Adrenal gland (tissue), 5 donors: Measurements from ENCODE around the gene SLC25A22.

Source experiments
- CTCF ChIP-seq, 6 experiments: fragments of 450-650 bp in 4 of 6; fragments of 200-600 bp in 2 of 6; sonication (generic) in 1 of 6; IDR thresholded peaks; 1 replicate in 5 of 6; 2 replicates in 1 of 6; pipeline versions ENCODE4 v1.5.1 to v1.8.0; 2016 to 2021; ENCODE audit warnings: antibody characterized with exemption in 6 of 6, mild to moderate bottlenecking in 2 of 6, moderate library complexity in 1 of 6
- POLR2A ChIP-seq, 2 donors: fragments of 450-650 bp; IDR thresholded peaks; one replicate each; pipeline ENCODE4 v1.6.1; 2017; ENCODE audit warnings: antibody characterized with exemption in 2 of 2, mild to moderate bottlenecking in 2 of 2, moderate library complexity in 1 of 2
- donor health status: DM: no; HTN: no; CAD: no.

DNA sequence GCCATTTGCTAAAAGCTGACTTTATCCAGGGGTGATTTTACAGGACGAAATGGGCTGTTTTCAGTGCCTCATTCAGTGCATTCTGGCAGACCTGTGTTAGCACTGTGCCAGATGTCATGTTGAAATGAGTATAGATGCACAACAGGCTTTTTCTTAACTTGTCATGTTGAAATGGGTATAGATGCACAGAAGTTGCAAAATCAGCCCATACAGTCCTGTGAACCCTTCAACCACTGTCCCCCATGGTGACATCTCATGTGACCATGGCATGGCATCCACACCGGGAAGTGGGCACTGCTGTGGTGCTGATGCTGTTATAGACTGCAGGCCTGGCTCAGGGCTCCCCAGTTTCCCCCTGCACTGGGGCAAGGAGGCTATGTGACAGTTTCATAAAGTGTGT, 48.4 kb downstream of the SLC25A22 start:
- TF ChIP-seq CTCF (IDR thresholded peaks at IDR 0.05) (no peak), POLR2A (IDR thresholded peaks at IDR 0.05) (no peak)
